HG02970 (cell line): ENCODE measurements around the gene SLC1A5.
"Not testable (repeated sequence)": the region's sequence is repeated elsewhere in the genome, so short reads cannot be mapped to it uniquely, and the experiment has no call there.

ENCODE experiments used
- ATAC-seq: cut with Tn5 transposase; IDR thresholded peaks from one replicate; pipeline ENCODE4 v1.9.1; 2021; ENCODE audit warnings: mild to moderate bottlenecking, moderate library complexity, moderate number of reproducible peaks; ENCODE audit not compliant: unreplicated experiment, low FRiP score

Gene SLC1A5

GRCh38 chr19:46788262-46788967 lies at the start of gene SLC1A5:
SLC1A5 (minus strand) TSS chr19:46788594; CDS start chr19:46787965, 629 bp downstream.
- peak; percentile 60 for ATAC-seq

- no peak for ATAC-seq
Observed at GRCh38 chr19:46838160-46838559, 49.8 kb upstream of the SLC1A5 start.

GRCh38 chr19:46834984-46835383 lies 46.6 kb upstream of the SLC1A5 start:
- ATAC-seq = no peak

- no peak for ATAC-seq
Observed at GRCh38 chr19:46834121-46834520, 45.7 kb upstream of the SLC1A5 start.

- ATAC-seq = no peak
Observed at GRCh38 chr19:46830864-46831263, 42.5 kb upstream of the SLC1A5 start.

GRCh38 chr19:46828484-46828883 lies 40.1 kb upstream of the SLC1A5 start:
- no peak for ATAC-seq

- no peak for ATAC-seq
Observed at GRCh38 chr19:46825731-46826055, 37.3 kb upstream of the SLC1A5 start.

GRCh38 chr19:46824890-46825730 lies 36.7 kb upstream of the SLC1A5 start:
- no peak for ATAC-seq

GRCh38 chr19:46823049-46823448 lies 34.7 kb upstream of the SLC1A5 start:
- no peak for ATAC-seq

- not testable (repeated sequence) for ATAC-seq
Observed at GRCh38 chr19:46822410-46822787, 34.0 kb upstream of the SLC1A5 start.

- no peak for ATAC-seq
Observed at GRCh38 chr19:46821512-46822409, 33.4 kb upstream of the SLC1A5 start.

GRCh38 chr19:46818812-46819211 lies 30.4 kb upstream of the SLC1A5 start:
- ATAC-seq = no peak

GRCh38 chr19:46815833-46816627 lies 27.6 kb upstream of the SLC1A5 start:
- no peak for ATAC-seq

GRCh38 chr19:46813839-46814358 lies 25.5 kb upstream of the SLC1A5 start:
- ATAC-seq = no peak

GRCh38 chr19:46812977-46813838 lies 24.8 kb upstream of the SLC1A5 start:
- no peak for ATAC-seq

- no peak for ATAC-seq
Observed at GRCh38 chr19:46809534-46810272, 21.3 kb upstream of the SLC1A5 start.

- ATAC-seq = no peak
Observed at GRCh38 chr19:46806656-46807055, 18.3 kb upstream of the SLC1A5 start.

GRCh38 chr19:46804432-46804831 lies 16.0 kb upstream of the SLC1A5 start:
- ATAC-seq = not testable (repeated sequence)
